ENCODE results near the gene NOS1.

DNA sequence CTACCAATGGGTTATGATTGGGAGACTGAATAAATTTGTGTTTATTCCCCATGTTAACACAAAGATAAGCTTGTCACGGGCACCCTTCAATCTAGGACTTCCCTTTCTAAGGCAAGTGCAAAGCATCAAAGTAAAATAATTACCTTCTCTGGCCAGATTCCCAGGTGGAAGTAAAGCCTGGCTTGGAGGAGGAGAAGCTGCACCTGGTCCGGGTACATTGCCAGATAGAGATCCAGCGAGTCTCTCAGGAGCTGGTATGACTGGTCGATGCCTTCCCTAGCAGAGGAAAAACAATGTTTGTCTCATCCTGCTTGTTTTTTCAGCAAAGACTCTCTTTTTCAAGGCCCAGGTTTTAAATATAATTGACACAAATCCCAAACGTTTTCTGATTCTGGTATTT lies 196.1 kb downstream of the NOS1 start:
- TF ChIP-seq, protein P1, sequence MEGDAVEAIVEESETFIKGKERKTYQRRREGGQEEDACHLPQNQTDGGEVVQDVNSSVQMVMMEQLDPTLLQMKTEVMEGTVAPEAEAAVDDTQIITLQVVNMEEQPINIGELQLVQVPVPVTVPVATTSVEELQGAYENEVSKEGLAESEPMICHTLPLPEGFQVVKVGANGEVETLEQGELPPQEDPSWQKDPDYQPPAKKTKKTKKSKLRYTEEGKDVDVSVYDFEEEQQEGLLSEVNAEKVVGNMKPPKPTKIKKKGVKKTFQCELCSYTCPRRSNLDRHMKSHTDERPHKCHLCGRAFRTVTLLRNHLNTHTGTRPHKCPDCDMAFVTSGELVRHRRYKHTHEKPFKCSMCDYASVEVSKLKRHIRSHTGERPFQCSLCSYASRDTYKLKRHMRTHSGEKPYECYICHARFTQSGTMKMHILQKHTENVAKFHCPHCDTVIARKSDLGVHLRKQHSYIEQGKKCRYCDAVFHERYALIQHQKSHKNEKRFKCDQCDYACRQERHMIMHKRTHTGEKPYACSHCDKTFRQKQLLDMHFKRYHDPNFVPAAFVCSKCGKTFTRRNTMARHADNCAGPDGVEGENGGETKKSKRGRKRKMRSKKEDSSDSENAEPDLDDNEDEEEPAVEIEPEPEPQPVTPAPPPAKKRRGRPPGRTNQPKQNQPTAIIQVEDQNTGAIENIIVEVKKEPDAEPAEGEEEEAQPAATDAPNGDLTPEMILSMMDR (IDR thresholded peaks at IDR 0.05) = no peak
- no peak for TF ChIP-seq POLR2A (IDR thresholded peaks at IDR 0.05)
